ENCODE results near the gene CRISPLD2.

The CRISPLD2 gene

DNA sequence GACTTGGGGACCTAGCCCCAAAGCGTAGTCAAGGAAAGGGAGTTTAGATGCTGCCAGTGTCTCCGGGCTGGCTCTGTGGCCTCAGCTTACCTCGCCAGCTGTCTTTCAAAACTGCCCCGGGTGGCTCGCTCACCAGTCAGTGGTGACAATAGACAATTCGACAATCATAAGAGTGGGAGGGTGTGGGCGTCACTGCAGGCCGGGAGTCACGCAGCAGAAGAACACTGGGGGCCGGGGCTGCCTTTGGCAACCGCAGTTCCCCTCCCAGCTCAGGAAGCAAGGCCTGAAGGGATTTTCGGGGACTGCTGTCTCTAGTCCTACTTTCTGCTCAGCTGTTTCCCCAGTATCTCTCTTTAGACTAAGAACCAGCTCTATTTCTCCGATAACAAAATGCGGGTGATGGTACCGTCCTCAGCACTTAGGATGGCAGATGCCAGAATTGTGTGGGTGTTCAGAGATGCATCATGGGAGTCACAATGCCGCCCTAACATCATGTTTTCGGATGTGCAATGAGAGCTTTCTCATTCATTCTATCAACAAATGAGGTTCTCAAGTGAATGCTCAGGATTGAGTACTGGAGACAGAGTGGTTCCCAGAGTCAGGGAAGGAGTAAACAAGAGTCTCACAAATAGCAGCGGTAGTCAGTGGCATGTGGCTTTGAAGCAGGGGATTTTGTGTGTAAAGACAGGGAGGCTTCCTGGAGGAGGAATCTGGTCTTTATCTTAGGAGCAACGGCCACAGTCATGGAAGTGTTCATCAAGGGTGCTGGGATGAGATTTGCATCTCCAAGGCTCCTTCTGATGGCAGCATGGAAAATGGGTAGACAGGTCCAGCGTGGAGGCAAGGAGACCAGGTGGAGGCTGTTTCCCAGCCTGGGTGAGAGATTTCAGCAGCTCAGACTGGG lies 98.5 kb downstream of the CRISPLD2 start:
- no peak for DNase-seq

DNA sequence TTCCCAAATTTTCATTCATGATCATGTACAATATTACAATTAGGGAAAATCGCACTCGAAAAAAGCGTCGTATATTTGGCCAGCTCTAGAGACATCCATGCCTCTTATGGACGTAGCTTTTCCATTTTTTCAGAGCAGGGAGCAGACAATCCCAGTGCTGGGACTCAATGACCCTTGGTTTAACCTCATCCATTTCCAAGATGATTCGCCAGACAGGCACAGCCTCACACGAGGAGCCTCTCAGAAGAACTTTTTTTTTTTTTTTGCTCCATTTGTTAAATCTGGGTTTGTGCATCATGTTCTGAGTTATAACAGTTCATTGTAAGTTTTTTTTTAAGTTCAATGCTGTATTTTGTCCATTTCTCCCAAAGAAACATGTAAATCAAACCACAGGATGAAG lies 99.5 kb downstream of the CRISPLD2 start:
- DNase-seq, result no peak

DNA sequence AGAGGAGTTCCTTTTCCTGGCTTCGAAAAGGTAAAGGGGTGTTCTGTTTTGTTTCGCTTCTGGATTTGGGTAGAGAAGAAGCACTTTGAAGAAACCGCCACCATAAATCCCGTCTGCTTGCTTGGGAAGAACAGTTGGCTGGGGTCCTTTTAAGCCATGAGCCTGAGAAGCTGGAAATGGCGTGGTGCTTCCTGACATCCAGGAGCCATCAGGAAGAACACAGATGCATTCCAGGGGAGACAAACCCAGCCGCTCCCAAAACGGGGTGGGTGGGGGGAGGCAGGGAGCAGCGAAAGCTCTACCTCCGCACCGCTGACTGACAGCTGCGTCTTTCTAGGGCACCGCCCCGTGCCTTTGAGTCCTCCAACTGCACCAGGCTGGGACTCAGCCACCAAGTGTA lies 99.9 kb downstream of the CRISPLD2 start:
- DNase-seq, result no peak

DNA sequence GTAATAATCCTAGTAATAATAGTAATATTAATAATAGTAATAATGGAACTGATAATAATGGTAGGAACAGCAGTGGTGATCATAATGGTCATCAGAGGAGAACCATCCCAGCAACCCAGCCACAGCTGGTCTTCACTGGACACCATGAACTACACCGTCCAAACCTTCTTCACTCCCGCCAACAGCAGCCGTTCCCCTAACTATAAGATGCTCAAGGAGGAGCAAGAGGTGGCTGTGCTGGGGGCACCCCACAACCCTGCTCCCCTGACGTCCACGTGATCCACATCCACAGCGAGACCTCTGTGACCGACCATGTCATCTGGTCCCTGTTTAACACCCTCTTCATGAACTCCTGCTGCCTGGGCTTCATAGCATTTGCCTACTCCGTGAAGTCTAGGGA lies 100.5 kb downstream of the CRISPLD2 start:
- no peak for DNase-seq

DNA sequence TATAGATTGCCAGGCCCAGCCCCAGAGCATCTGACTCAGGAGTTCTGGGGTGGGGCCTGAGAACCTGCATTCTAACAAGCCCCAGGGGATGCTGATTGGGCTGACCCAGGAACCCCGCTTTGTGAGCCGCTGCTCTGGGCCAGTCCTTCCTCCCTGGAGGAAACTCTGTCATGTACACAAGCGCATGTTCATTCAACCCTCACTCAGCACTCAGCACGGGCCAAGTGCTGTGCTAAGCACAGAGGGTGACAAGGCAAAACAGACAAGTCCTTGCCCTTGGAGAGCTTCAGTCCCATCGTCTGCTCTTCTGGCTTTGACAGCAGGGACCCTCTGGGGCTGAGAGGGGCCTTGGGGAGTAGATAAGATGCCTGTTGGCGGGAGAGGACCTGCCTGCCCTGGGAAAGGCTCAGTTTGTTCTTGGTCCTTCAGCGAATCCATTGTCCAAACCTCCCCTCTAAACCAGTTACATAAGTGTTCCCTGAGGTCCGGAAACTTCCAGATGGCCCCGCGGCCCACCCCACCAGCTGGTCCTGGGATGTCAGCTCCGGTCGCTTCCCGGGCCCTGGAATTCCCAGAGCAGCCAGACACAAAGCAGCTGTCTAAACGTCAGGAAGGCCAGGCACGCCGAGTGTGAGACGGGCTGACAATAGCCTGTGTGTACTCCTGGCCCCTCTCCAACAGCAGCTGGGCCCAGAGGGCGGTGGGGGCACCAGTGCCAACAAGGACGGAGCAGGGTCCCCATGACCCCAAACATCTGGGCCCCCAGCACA lies 102.8 kb downstream of the CRISPLD2 start:
- DNase-seq, result no peak

DNA sequence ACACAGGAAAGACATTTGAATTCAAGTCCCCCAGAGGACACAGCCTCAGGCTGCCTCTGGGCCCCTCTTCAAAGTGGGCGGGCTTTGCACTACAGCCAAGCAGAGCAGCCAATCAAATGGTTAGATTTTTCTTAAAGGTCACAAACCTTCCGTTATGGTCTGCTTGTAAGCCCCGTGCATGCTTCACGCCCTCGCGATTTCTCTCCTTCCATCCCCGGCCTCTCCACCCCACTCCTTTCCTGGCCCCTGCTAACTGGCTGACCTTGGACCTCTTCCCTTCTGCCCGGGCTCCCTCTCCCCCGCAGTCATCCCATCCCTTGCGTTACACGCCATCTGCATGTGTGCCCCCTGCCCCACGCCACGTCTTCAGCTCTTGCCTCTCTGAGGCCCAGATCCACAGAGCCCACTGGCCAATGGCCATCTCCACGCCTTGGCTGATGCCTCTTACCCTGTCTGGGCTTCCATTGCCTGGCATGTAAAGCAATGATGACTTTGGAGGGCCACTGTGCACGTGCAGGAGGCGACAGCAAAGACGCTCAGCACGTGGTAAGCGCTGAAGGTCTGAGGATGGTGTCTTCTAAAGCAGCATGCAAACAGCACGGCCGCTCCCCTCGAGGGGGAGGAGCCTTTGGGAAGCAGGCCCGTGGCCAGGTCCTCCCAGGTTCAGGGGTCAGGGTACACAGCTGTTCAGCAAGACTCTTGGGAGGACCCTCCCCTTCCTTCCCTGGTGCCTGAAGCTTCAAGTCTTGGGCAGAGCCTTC lies 104.7 kb downstream of the CRISPLD2 start:
- DNase-seq, result no peak

DNA sequence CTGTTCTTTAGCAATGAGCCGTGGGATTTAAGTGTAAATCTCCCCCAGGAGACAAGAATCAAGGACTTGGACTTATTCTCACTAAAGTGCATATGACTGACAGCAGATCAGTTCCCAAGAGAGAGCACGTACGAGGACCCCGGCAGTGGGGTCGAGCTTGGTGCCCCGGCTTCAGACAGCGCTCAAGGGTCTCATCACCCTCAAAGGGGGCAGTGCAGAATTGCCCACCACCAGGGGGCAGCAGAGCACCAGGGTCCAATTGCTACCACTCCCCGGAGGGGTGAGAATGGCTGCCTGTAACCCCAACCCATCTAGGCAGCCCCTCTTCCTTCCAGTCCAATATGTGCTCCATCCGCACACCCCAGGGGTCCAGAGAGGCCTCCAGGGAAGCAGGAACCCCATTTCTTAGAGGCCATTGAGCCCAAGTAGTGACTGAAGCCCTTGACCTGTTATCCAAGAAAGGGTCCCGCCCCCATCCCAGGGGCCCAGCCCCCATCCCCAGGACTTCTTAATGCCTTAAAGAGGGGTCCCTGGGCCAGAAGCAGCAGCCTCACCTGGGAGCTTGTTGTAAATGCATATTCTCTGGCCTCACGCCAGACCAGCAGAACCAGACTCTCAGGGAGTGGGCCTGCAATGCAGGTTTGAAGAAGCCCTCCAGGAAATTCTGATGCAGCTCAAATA lies 105.4 kb downstream of the CRISPLD2 start:
- no peak for DNase-seq

DNA sequence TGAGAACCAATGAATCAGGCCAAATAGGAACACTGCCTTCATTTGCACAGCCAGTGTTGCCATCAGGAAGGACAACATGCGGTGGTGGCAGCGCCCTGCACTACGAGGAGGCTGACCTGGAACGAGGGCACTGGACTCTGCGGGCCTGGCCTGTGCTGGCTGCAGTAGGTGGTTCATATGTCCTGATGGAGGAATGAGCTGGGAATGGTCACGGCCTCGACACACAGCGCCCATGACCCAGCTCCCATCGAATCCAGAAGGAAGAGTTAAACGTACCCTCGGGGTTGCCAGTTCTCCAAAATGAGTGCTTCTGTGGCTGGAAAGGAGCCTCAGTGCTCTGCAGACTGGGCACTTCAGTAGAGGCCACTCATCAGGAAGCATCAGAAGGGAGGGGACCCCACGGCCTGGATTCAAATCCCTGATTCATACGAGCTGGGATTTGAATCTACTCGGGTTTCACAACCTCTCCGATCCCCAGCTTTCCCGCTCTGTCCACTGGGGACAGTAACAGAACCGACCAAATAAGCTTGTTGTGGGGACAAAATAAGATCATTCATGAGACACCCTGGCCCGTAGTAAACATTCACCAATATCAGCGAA lies 106.1 kb downstream of the CRISPLD2 start:
- no peak for DNase-seq

DNA sequence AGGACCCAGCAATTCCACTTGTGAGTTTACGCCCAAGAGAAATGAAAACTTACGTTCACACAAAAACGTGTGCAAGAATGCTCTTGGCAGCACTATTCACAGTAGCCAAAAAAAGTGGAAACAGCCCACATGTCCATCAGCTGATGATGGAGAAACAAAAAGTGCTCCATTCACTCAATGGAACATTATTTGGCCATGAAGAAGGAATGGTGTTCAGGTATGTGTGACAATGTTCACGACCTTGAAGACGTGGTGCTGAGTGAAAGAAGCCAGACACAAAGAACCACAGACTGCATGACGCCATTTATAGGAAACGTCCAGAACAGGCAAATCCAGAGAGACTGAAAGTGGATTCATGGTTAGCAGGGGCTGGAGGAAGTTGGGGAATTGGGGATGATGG lies 106.7 kb downstream of the CRISPLD2 start:
- DNase-seq, result no peak

DNA sequence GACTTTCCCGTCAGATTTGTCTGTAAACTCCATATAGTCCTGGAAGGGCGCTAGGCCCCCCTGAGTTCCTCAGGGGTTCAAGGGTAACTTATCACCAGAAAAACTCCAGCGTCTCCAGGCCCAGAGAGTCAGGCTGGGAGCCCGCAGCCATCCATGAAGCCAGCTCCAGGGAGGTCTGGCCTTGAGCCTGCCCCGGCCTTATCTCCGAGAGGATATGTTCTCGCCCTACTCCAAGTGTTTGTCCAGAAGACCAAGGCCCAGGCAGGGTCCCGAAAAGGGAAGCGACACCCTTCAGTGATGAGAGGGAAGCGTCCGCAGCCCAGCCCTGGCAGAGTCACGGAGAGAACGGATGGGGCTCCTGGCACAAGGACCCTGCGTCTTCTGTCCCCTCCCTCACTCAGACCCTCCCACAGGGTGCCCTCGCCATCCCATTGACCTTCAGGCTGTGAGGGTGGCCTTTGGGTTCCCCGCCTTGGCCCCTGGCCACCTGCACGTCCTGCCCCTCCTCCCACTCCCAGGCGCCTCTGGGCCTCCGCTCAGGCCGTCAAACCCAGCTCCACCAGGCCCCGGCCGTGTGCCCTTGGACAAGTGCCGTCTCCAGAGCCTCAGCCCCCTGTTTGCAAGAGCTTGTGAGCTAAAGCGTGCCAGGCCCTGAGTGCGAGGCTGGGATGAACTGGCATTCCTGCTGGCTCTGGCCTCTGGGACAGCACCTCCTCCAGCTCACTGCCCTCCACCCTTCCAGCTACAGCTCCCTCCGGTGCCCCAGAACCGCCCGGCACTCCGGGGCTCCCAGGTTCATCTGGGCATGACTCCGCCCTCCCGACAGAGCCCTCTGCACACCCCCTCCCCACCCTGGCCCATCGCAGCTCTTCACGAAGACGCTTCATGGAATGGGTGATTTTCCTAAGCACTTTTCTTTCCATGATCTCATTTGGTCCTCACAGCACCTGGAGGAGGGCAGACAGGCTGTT lies 108.1 kb downstream of the CRISPLD2 start:
- no peak for DNase-seq

DNA sequence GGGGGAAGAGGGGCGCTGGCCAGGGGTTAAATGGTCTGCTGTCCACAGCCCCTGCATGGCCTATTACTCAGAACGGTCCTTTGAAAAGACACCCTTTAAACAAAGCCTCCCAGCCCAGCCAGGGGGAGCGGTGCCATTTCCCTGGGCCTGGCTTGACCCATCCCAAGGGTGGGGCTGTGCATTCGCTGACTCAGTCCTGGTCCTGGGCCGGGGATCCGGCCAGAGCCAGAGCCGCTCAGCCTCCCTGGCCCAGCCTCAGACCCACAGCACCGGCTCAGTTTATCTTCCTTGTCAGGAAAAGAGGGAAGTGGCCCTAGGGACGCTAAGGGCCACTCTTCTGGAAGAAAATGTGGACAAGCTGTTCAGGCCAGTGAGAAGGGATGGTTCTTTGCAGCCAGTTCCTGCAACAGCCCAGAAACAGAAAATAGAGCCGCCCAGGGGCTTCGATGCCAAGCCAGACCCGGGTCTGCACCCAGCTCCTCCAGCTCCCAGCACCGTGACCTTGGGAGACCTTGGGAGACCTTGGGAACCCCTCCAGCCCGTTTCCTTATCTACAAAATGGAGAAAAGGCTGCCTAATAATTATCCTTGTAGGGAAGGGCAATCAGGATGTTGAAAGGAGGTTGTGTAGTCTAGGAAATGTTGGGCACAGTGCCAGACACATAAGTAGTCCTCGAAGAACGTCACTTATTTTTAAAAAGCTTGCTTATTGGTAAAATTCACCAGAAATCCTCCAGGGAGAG lies 109.1 kb downstream of the CRISPLD2 start:
- no peak for DNase-seq

DNA sequence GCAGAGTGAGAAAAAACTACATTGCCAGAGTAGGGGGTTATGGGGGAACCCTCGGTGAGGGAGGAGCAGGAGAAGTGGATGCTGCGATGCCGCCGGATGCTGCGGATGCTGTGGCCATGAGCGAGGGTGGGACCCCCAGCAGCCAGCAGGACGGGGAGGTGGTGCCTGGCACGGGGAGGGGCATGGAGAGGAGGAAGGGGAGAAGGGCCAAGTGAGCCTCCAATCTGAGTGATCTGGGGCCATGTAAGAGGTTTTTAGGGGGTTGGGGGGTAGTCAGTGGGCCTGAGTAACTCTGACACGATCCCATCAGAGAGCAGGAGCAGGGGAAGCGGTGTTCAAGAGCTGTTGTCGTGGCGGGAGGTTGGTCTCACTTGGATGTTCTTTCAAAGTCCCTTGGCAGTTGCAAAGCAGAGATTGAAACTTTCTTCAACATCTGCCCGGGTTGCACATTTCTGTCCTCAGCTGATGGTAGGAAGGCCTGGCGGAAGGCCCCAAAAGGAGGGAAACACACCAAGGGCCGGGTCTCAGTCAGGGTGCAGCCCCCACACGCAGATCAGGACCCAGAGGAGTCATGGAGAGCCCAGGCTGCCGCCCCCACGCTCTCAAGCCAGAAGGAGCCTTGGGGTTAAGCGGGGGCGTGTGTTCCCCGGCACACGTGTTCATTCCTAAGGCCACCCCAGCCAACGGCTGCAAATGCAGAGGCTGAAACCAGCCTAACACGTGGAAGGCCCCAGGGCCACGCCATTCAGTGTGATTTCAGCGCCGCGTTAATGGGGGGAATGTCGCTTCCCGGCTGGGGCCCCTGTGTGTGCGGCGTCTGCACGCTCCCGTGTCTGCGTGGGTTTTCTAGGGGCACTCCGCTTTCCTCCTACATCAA lies 109.9 kb downstream of the CRISPLD2 start:
- DNase-seq, result no peak

DNA sequence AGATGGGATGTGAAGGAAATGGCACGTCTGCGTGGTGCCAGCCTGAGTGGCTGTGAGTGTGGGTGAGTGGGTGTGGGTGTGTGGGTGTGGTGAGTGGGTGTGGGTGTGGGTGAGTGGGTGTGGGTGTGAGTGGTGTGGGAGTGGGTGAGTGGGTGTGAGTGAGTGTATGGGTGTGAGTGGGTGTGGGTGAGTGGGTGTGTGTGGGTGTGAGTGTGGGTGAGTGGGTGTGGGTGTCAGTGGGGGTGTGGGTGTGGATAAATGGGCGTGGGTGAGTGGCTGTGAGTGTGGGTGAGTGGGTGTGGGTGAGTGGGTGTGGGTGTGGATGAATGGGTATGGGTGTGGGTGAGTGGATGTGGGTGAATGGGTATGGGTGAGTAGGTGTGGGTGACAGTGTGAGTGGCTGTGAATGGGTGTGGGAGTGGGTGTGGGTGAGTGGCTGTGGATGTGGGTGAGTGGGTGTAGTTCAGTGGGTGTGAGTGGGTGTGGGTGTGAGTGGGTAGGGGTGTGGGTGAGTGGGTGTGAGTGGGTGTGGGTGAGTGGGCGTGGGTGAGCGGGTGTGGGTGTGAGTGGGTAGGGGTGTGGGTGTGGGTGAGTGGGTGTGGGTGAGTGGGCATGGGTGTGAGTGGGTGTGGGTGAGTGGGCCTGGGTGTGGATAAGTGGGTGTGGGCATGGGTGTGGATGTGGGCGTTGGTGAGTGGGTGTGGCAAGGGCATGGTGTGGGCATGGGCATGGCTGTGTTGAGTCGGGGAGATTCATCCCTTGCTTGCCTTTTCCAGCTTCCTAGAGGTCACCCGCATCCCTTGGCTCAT lies 110.7 kb downstream of the CRISPLD2 start:
- no peak for DNase-seq

DNA sequence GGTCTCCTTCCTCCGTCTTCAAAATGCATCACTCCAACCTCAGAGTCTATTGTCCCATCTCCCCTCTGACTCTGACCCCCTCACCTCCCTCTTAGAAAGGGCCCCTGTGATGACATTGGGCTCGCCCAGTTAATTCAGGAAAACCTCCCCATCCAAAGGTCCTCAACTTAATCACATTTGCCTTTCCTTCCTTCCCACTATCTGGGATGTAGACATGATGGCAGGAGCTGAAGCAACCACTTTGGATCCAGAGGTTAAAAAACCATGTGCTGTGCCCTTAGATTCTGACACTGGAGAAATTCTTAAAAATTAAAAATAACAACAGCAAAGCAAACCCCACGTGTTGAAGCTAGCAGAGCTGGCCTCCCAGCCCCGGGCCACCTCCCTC lies 111.3 kb downstream of the CRISPLD2 start:
- no peak for DNase-seq

DNA sequence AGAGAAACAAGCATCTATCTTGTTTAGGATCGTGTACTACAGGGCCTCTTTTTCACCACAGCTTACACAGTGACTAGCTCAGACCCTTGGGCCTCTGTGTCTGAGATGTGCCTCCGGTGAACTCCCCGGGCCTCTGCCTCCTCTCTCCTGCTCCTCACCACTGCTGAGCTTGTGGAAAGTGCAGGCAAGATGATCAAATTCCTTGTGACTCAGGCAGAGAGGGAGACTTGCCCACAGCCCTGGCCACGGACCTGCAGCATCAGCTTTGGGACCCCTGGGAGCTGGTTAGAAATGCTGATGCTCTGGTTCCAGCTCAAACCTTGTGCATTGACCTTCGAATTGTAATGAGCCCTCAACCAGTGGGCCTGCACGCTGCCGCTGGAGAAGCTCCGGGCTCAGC lies 111.7 kb downstream of the CRISPLD2 start:
- DNase-seq, result no peak

DNA sequence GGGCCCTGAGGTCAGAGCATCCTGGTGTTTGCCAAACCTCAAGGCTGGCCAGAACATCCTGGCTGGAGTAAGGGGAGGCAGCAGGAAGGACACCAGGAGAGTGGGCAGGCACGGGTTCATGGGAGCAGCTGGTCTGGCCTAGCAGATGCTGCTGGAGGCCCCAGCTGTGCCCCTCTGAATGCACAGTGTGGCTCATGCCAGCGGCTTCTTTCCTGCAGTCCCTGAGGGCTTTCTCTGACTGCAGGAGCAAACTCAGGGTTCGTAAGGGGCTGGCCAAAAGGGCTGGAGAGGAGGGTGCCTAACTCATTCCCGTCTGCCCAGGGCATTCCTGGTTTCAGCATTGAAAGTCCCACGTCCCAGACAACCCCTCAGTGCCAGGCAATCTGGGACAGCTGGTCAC lies 112.9 kb downstream of the CRISPLD2 start:
- no peak for DNase-seq

DNA sequence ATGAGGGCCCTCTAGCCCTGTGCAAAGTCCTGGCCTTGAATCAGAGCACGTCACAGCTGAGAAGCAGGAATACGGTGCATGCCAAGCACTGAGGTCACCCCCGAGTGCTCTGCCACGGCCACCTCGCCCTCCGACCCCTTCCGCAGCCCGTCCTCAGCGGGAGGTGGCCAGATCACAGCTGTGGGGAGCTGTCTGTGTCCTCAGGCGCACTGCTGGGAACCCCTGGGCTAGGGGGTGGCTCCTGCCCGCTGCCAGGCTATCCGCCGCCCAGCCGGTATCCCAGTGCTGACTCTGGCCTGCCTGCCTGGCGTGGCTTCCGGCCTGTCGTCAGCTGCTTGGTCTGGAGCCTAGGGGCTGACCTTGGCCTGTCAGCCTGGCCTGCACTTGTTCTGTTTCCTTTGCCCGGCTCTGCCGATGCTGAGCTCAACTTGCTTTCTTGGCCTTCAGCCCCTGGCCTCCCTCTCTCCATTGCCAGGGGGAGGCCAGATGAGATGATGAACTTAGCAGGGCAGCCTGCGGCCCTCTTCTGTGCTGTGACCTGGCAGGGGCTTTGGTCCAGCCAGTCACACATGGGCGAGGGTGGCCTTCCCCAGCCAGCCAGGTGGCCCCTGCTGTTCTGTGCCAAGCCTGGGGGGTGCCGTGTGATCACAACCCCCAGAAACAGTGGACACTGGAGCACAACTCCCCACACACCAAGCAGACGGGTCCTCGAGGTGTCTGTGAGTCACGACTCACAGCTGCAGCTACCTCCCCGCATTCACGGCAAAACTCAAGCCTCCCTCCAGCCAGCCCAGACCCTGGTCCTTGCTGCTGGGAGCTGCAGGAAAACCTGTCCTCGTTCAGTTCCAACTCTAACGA lies 114.2 kb downstream of the CRISPLD2 start:
- no peak for DNase-seq
